IPS-11a (cell line): Measurements from ENCODE around the gene UGT1A10.

Experiments
- H3K4me3 ChIP-seq: one replicate; pipeline ENCODE4 v1.5.1; 2013; ENCODE audit warnings: low read depth, low read length, control low read depth

Gene UGT1A10

DNA sequence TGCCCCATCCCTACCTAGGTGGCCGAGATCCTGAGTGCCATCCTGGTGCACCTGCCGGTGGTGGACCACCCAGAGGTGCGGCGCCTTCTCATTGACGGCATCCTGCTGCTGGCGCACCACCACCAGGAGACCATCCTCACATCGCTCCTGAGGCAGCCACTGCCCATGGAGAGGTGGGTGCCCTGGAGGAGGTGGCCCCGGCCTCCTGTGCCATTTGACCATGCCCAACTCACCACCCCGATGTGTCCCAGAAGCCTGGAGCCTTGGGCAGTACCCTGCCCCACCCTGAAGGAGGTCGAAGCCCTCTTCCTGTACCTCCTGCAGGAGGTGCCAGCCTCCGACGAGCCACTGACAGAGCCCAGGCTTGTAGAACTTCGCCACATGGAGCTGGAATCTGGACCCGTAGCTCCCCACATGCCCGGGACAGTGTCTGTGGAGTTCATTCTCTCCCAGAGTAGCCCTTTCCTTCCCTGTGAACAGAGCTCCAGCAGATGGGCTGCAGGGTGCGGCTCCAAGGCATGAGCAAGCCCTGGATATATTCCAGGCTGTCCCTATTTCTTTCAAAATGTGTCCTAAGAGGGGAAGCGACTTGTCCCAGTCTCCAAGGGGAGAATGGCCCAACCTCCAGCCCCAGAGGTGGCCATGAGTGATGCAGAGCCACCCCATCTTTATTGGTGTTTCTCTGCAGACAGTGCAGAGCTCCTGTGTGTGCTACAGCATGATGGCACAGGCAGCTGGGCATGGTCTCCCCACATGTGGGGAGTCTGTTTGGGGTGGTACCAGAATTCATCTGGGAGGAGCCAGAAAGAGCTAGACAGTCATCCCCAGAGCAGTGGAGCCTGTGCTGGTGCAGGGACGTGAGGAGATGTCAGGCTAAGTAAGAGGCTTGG lies 183.9 kb downstream of the UGT1A10 start:
- H3K4me3 ChIP-seq = no peak overlapping the region

- H3K4me3 ChIP-seq = no peak overlapping the region
Observed at GRCh38 chr2:233820774-233821105, 184.5 kb downstream of the UGT1A10 start.

GRCh38 chr2:233821196-233821595 lies 184.9 kb downstream of the UGT1A10 start:
- H3K4me3 ChIP-seq = no peak overlapping the region

DNA sequence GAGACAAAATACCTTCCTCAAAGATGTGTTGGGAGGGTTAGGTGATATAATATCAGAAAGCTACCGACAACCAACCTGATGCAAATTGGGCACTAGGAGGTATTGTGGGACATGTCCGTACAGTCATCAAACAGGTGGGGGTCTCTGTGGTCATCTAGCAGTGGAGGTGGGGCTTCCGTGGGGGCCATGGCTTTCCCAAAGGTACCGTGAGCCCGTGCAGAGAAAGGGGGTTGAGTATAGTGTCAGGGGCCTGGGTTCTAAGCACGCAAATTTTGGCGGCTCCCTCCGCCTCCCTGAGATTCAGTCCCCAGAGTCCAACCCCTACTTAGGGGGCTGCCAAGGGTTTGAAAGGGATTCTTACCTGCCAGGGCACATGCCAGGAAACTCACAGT lies 185.5 kb downstream of the UGT1A10 start:
- H3K4me3 ChIP-seq = no peak overlapping the region

DNA sequence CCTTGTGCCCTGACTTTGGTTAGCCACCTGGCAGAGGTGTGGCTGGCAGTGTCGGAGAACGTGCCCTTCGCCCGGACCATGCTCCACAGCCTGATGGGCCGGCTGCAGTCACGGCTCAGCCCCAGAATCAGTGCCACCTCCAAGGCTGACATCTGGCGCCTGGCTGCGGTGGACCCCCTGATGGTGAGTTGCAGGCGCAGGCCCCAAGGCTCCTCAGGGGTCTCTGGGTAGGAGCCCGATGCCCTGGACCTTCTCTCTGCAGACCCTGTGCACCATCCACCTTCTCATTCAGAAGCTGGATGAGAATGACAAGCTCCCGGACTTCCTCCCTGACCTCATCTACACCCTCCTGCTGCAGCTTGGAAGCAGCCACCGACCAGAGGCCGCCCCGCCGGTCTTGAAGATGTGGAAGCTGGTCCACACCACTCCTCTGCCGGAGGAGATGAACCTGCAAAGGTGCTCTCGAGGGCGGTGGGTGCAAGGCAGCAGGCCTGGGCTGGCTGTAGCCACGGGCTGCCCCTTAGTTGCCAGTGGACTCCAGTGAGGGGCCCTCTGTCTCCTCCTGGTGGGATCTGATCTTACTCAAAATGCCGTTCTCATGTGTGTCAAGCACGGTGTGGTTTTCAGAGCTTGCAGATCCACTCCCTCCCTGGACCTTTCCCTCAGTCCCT lies 186.0 kb downstream of the UGT1A10 start:
- no peak overlapping the region for H3K4me3 ChIP-seq
